ENCODE results near the gene SFXN2.

DNA sequence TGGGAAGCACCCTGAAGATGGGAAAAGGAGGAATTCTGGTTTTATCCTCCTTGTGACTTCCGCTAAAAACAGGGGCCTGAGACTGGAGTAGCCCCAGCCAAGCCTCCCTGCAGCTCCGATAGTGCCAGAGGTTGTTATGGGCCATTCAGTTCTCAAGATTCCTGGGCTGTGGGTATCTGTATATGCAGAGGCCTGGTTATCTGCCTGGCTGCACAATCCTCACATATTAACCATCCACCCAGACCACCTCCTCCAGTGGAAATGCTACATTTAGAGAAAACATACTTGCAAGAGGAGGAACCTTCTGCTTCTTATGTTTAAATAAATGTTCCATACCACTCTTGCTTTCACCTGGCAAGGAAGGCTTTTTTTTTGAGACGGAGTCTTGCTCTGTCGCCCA lies 34.8 kb upstream of the SFXN2 start:
- TF ChIP-seq, protein P1, sequence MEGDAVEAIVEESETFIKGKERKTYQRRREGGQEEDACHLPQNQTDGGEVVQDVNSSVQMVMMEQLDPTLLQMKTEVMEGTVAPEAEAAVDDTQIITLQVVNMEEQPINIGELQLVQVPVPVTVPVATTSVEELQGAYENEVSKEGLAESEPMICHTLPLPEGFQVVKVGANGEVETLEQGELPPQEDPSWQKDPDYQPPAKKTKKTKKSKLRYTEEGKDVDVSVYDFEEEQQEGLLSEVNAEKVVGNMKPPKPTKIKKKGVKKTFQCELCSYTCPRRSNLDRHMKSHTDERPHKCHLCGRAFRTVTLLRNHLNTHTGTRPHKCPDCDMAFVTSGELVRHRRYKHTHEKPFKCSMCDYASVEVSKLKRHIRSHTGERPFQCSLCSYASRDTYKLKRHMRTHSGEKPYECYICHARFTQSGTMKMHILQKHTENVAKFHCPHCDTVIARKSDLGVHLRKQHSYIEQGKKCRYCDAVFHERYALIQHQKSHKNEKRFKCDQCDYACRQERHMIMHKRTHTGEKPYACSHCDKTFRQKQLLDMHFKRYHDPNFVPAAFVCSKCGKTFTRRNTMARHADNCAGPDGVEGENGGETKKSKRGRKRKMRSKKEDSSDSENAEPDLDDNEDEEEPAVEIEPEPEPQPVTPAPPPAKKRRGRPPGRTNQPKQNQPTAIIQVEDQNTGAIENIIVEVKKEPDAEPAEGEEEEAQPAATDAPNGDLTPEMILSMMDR (IDR thresholded peaks at IDR 0.05; ENCODE audit: insufficient read depth, low read depth, low read length): no peak
- no peak for TF ChIP-seq EZH2 (IDR thresholded peaks at IDR 0.05; ENCODE audit: insufficient read depth, low read length)
